Activated CD4-positive, alpha-beta T cell treated with anti-CD3 and anti-CD28 coated beads, Interleukin-2, amount 50 U/mL, for 1 hour (primary cell): ENCODE data around the gene BOLA2.
"Not testable (repeated sequence)": the region's sequence is repeated elsewhere in the genome, so short reads cannot be mapped to it uniquely, and the experiment has no call there.

Experiments used
- DNase-seq: peaks from one replicate; pipeline ENCODE4 v3.0.0-alpha.2; 2020

BOLA2 gene

GRCh38 chr16:29454269-29454668 lies at the start of gene BOLA2, which contains the start of gene SLX1B:
BOLA2 (minus strand) TSS chr16:29454351; CDS start chr16:29454253, 98 bp downstream.
SLX1B (plus strand) TSS chr16:29454533.
- not testable (repeated sequence) for DNase-seq

- peak; percentile 0 for DNase-seq
Observed at GRCh38 chr16:29482276-29482675, 28.1 kb upstream of the BOLA2 start.

GRCh38 chr16:29472065-29472464 lies 17.9 kb upstream of the BOLA2 start:
- DNase-seq = not testable (repeated sequence)

GRCh38 chr16:29469660-29470059 lies 15.5 kb upstream of the BOLA2 start:
- DNase-seq = peak; percentile 28

- DNase-seq = not testable (repeated sequence)
Observed at GRCh38 chr16:29467654-29468366, 13.7 kb upstream of the BOLA2 start.

- not testable (repeated sequence) for DNase-seq
Observed at GRCh38 chr16:29466904-29467303, 12.8 kb upstream of the BOLA2 start.

GRCh38 chr16:29465985-29466824 lies 12.1 kb upstream of the BOLA2 start:
- not testable (repeated sequence) for DNase-seq

- not testable (repeated sequence) for DNase-seq
Observed at GRCh38 chr16:29460647-29461030, 6.5 kb upstream of the BOLA2 start.

- DNase-seq = not testable (repeated sequence)
Observed at GRCh38 chr16:29459706-29460646, 5.8 kb upstream of the BOLA2 start, which contains the start of gene SULT1A4. SULT1A4 (plus strand) TSS chr16:29459913; CDS start chr16:29461386, 1,473 bp downstream.

- DNase-seq = not testable (repeated sequence)
Observed at GRCh38 chr16:29457660-29458059, 3.5 kb upstream of the BOLA2 start.

GRCh38 chr16:29454828-29455227 lies 677 bp upstream of the BOLA2 start:
- not testable (repeated sequence) for DNase-seq

GRCh38 chr16:29453754-29454153 lies 397 bp downstream of the BOLA2 start:
- not testable (repeated sequence) for DNase-seq

GRCh38 chr16:29425390-29425789 lies 28.8 kb downstream of the BOLA2 start:
- not testable (repeated sequence) for DNase-seq

GRCh38 chr16:29423587-29423986 lies 30.6 kb downstream of the BOLA2 start:
- DNase-seq = not testable (repeated sequence)

GRCh38 chr16:29405249-29405648 lies 48.9 kb downstream of the BOLA2 start:
- not testable (repeated sequence) for DNase-seq
